CD4-positive, CD25-positive, alpha-beta regulatory T cell (primary cell): Measurements from ENCODE around the gene GLIPR1L1. TPM values are rescaled to one million over a fixed set of nuclear protein-coding genes. Genes with fewer than 3 reads are reported as not detected.
"Not testable (repeated sequence)": the region's sequence is repeated elsewhere in the genome, so short reads cannot be mapped to it uniquely, and the experiment has no call there.

Experiments used
- ATAC-seq, 2 donors: fragments of 150-1000 bp; cut with Tn5 transposase; one replicate each; pipeline ENCODE4 v1.10.0; 2021; ENCODE audit warnings: low read depth in 2 of 2, moderate number of reproducible peaks in 2 of 2, moderate library complexity in 1 of 2
- DNase-seq, 3 donors: peaks; one replicate each; pipeline versions ENCODE4 v3.0.0 to v3.0.0-alpha.2; 2012 to 2022; ENCODE audit warnings: mixed read lengths in 1 of 3
- H3K27ac ChIP-seq: one replicate; pipeline ENCODE4 v1.7.0; 2013; ENCODE audit warnings: mild to moderate bottlenecking, low read length; ENCODE audit not compliant: insufficient read depth, poor library complexity, severe bottlenecking
- H3K27me3 ChIP-seq: one replicate; pipeline ENCODE4 v1.7.0; 2013; ENCODE audit warnings: low read length; ENCODE audit not compliant: control insufficient read depth, insufficient read depth
- H3K36me3 ChIP-seq: one replicate; pipeline ENCODE4 v1.7.0; 2013; ENCODE audit warnings: mild to moderate bottlenecking, low read length, moderate library complexity; ENCODE audit not compliant: control insufficient read depth, insufficient read depth
- H3K4me1 ChIP-seq: 2 replicates; pipeline ENCODE4 v1.7.0; 2013; ENCODE audit warnings: mild to moderate bottlenecking, low read length; ENCODE audit not compliant: insufficient read depth, control insufficient read depth, poor library complexity, severe bottlenecking
- H3K4me3 ChIP-seq: one replicate; pipeline ENCODE4 v1.7.0; 2013; ENCODE audit warnings: low read depth, mild to moderate bottlenecking, low read length, moderate library complexity
- H3K9me3 ChIP-seq, 2 experiments: 1 replicate in 1 of 2; 2 replicates in 1 of 2; pipeline ENCODE4 v1.7.0; 2013; ENCODE audit warnings: low read length in 2 of 2, mild to moderate bottlenecking in 1 of 2, moderate library complexity in 1 of 2; ENCODE audit not compliant: control insufficient read depth in 2 of 2
- H3K27ac Mint-ChIP-seq, 3 donors: one replicate each; pipeline ENCODE4 v1.8.0; 2020 to 2022; ENCODE audit warnings: mild to moderate bottlenecking in 3 of 3, mixed read lengths in 3 of 3, moderate library complexity in 2 of 3
- H3K27me3 Mint-ChIP-seq: one replicate; pipeline ENCODE4 v1.8.0; 2022; ENCODE audit warnings: mild to moderate bottlenecking, mixed read lengths
- H3K36me3 Mint-ChIP-seq: one replicate; pipeline ENCODE4 v1.8.0; 2020; ENCODE audit warnings: mixed read lengths
- H3K4me1 Mint-ChIP-seq, 4 donors: one replicate each; pipeline ENCODE4 v1.8.0; 2020 to 2022; ENCODE audit warnings: mixed read lengths in 4 of 4, mild to moderate bottlenecking in 1 of 4
- H3K4me3 Mint-ChIP-seq, 4 donors: one replicate each; pipeline ENCODE4 v1.8.0; 2020 to 2022; ENCODE audit warnings: mild to moderate bottlenecking in 4 of 4, mixed read lengths in 4 of 4, moderate library complexity in 3 of 4
- H3K9me3 Mint-ChIP-seq, 7 donors: one replicate each; pipeline ENCODE4 v1.8.0; 2020 to 2022; ENCODE audit warnings: mixed read lengths in 7 of 7, mild to moderate bottlenecking in 3 of 7, moderate library complexity in 2 of 7
- polyA plus RNA-seq, 4 donors: library from polyadenylated mRNA; unstranded; fragments of 300-500 nt; fragmentation: Illumina TruSeq; gene quantifications; one replicate each; pipeline ENCODE4 v1.2.3, GENCODE V29; 2021
- total RNA-seq: library from RNA; stranded (reverse); gene quantifications from one replicate; pipeline ENCODE4 v1.2.3, GENCODE V29; 2022

GLIPR1L1 gene
- total and polyA plus RNA-seq, 5 donors from 2014 or later = not detected

DNA sequence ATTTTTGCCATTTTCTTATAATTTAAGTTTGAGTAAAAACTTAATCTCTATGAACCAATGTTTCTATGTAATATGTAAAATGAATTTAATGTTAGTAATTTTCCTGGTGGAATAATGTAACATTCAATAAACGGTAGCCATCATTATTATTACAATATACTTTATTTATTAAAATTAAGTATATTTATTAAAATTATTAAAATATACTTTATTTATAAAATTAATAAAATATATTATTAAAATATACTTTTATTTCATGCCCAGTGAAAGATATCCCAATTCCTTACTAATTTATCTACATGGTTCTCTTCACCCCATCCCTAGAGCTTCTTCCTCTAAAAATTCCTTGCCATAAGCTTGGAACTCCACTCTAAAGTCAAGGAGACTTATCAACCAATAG lies 6.8 kb upstream of the GLIPR1L1 start:
- DNase-seq = no peak
- H3K4me3 ChIP-seq = no peak overlapping the region
- Mint-ChIP-seq H3K27me3 (peaks cover 50% of the 10 kb centered on the region), H3K4me3 (no peak overlapping the region), H3K27ac (no peak overlapping the region), H3K36me3 (no peaks in the 10 kb centered on the region), H3K9me3 (peaks cover 0 to 3% (median 0%) of the 10 kb centered on the region in 7 donors), H3K4me1 (peaks cover 2 to 13% (median 10%) of the 10 kb centered on the region in 4 donors)
- H3K27ac ChIP-seq = no peak overlapping the region
- no peaks in the 10 kb centered on the region for H3K9me3 ChIP-seq
- no peak for ATAC-seq
- H3K4me1 ChIP-seq = peaks cover 9% of the 10 kb centered on the region
- H3K36me3 ChIP-seq = no peaks in the 10 kb centered on the region
- peaks cover 21% of the 10 kb centered on the region for H3K27me3 ChIP-seq

DNA sequence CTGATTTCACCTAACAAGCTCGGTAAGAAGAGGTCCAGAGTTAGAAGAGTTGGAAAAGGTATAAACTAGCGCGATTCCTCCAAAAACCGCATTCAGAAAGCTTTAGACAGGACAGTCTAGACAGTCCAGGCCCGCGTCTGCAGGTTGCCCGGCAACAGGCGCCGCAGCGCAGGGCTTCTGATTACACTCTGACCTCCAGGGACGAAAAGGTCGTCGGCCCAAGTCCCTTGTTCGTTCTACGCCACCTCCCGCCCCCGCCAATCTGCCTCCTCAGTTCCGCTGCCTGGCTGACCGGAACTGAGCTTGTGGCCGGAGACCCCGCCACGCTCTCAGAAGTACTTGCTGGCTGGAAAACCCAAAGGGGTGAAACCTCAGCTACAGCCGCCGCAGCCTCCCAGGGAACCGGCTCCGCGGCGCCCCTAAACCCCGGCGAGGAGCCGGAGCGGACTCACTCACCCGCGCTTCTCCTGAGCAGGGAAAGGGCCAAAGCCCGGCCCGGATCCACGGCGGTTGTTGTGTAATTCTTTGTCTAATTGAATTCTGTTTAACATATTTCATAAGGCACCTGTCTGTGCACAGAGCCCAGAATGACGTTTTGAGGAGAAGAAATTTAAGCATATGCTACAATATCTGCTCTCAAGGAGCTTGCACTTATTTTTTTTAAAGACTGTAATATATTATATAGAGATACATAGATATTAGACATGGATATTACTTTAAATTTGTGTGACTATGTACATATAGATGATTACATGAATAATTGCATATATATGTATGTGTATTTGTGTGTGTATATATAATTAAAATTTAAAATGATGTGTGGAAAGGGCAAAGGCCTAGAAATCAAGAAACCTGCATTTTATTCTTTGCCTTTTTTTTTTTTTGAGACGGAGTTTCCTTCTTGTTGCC lies 4.3 kb upstream of the GLIPR1L1 start, which contains the start of gene CAPS2:
CAPS2 (minus strand) TSS at position 407 of the 909 bp plus-strand sequence. CDS start 3,826 bp downstream, outside the sequence.
- DNase-seq = peak; percentile 25 to 66 (median 48)
- peaks cover 17% of the 10 kb centered on the region for H3K4me1 ChIP-seq
- no peak within 1 kb of the TSS for H3K27ac ChIP-seq
- Mint-ChIP-seq H3K36me3 (no peaks in the 10 kb centered on the region), H3K4me1 (peaks cover 13 to 24% (median 16%) of the 10 kb centered on the region in 4 donors), H3K9me3 (peaks cover 0 to 3% (median 0%) of the 10 kb centered on the region in 7 donors), H3K27me3 (peaks cover 73% of the 10 kb centered on the region), H3K4me3 (peak within 1 kb of the TSS; percentile 24 to 90 (median 86)), H3K27ac (peak within 1 kb of the TSS in 1 of 3 donors; percentile 78)
- peak within 1 kb of the TSS; percentile 22 for H3K4me3 ChIP-seq
- peak; percentile 63 to 71 for ATAC-seq
- no peaks in the 10 kb centered on the region for H3K9me3 ChIP-seq
- H3K36me3 ChIP-seq = no peaks in the 10 kb centered on the region
- H3K27me3 ChIP-seq = peaks cover 24% of the 10 kb centered on the region

DNA sequence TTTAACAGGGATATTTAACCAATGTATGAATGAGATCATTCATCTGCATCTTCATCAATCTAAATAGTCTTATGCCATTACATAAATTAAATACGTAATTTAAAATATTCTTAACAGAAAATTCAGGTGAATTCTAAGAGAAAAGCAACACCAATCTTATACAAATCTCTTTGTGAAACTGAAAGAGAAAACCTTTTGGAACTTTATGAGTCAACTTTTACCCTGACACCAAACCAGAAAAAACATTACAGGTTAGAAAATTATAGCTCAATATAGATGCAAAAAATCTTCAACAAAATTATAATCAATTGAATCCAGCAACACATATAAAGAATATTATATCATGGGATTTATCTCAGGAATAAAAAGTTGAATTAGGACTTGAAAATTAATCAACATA lies 3.4 kb downstream of the GLIPR1L1 start:
- peak in 1 of 3 donors; percentile 57 for DNase-seq
- H3K4me1 Mint-ChIP-seq = peaks cover 9 to 13% (median 10%) of the 10 kb centered on the region in 4 donors
- H3K4me3 ChIP-seq = no peak overlapping the region
- H3K27ac Mint-ChIP-seq = no peak overlapping the region
- H3K36me3 Mint-ChIP-seq = no peaks in the 10 kb centered on the region
- H3K36me3 ChIP-seq = no peaks in the 10 kb centered on the region
- peaks cover 8% of the 10 kb centered on the region for H3K4me1 ChIP-seq
- ATAC-seq = no peak
- peaks cover 25% of the 10 kb centered on the region for H3K27me3 Mint-ChIP-seq
- H3K27me3 ChIP-seq = peaks cover 7% of the 10 kb centered on the region
- peaks cover 0 to 1% (median 0%) of the 10 kb centered on the region in 7 donors for H3K9me3 Mint-ChIP-seq
- no peak overlapping the region for H3K27ac ChIP-seq
- H3K4me3 Mint-ChIP-seq = no peak overlapping the region
- no peaks in the 10 kb centered on the region for H3K9me3 ChIP-seq

DNA sequence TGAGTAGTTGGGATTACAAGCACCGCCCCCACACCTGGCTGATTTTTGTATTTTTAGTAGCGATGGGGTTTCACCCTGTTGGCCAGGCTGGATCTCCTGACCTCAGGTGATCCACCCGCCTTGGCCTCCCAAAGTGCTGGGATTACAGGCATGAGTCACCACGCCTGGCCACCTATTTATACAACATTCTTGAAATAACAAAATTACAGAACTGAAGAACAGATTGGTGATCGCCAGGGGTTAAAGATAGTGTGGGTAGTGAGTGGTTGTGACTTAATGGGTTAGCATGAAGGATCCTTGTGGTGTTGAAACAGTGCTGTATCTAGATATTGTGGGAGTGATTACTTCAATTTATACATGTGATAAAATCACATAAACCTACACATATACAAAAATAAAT lies 7.4 kb downstream of the GLIPR1L1 start:
- Histone ChIP-seq H3K27me3 (no peaks in the 10 kb centered on the region), H3K27ac (no peak overlapping the region), H3K9me3 (no peaks in the 10 kb centered on the region), H3K4me1 (no peaks in the 10 kb centered on the region), H3K36me3 (no peaks in the 10 kb centered on the region), H3K4me3 (no peak overlapping the region)
- Mint-ChIP-seq H3K36me3 (no peaks in the 10 kb centered on the region), H3K27me3 (peaks cover 9% of the 10 kb centered on the region), H3K4me1 (peaks cover 0 to 6% (median under 1%) of the 10 kb centered on the region in 4 donors), H3K4me3 (no peak overlapping the region), H3K27ac (no peak overlapping the region), H3K9me3 (peaks cover 0 to 1% (median 0%) of the 10 kb centered on the region in 7 donors)
- DNase-seq (no peak), ATAC-seq (no peak)

DNA sequence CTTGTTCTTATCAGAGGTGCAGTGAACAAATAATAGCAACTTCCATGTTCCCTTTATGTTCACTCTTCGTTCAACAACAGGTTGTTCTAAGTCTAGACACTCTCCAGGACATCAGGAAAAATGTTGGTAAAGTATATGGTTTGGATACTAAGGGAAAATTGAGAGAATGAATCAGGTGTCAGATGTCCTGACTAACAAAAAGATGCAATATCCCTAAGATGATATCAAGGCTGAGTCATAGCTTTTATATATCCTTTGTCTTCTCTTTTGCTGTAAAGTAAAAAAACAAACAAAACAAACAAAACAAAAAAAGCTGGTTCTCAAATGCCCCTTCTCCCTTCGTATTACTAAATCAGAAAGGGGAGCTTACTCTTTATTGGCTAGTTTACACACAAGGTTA lies 11.1 kb downstream of the GLIPR1L1 start:
- Histone ChIP-seq H3K9me3 (no peaks in the 10 kb centered on the region), H3K4me3 (no peak overlapping the region), H3K36me3 (no peaks in the 10 kb centered on the region), H3K27me3 (no peaks in the 10 kb centered on the region), H3K27ac (no peak overlapping the region), H3K4me1 (no peaks in the 10 kb centered on the region)
- ATAC-seq = no peak
- Mint-ChIP-seq H3K4me3 (no peak overlapping the region), H3K9me3 (peaks cover 0 to 2% (median 0%) of the 10 kb centered on the region in 7 donors), H3K4me1 (no peaks in the 10 kb centered on the region), H3K36me3 (no peaks in the 10 kb centered on the region), H3K27ac (no peak overlapping the region), H3K27me3 (peaks cover 11% of the 10 kb centered on the region)
- no peak for DNase-seq

DNA sequence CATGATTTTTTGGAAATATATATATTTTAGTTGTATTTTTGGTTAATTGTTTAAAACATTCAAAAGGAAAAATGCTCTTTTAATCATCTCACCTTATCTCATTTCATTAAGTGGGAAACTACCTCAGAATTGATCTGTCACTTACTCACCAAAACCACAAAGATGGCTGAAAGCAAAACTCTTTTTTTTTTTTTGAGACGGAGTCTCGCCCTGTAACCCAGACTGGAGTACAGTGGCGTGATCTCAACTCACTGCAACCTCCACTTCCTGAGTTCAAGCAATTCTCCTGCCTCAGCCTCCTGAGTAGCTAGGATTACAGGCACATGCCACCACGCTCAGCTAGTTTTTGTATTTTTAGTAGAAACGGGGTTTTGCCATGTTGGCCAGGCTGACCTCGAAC lies 11.7 kb downstream of the GLIPR1L1 start:
- not testable (repeated sequence) for H3K27me3 ChIP-seq, H3K4me3 Mint-ChIP-seq, H3K9me3 Mint-ChIP-seq, H3K27ac ChIP-seq, H3K4me3 ChIP-seq, H3K4me1 ChIP-seq, H3K36me3 Mint-ChIP-seq, H3K9me3 ChIP-seq, H3K36me3 ChIP-seq, H3K27ac Mint-ChIP-seq, H3K4me1 Mint-ChIP-seq
- ATAC-seq (peak in 1 of 2 donors; percentile 53), DNase-seq (peak in 2 of 3 donors; percentile 11 to 46)
- H3K27me3 Mint-ChIP-seq = peaks cover 11% of the 10 kb centered on the region

DNA sequence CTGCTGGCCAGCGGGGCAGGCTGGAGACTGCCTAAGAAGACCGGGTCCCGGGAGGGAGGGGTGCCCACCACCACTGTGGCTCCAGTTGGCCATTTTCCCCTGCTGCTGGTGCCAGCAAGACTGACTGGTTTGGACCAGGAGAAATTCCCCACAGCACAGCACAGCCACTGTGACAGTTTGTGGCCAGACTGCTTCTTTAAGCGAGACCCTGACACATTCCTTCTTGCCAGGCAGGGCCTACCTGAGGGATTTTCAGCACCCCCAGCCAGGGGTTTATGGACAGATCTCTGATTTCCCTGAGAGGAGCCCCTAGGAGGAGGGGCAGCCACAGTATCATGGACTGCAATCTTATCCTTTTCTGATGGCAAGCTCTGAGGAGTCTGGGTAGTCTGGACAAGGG lies 15.5 kb downstream of the GLIPR1L1 start:
- H3K27me3 ChIP-seq = no peaks in the 10 kb centered on the region
- no peaks in the 10 kb centered on the region for H3K4me1 ChIP-seq
- H3K4me1 Mint-ChIP-seq = peaks cover 0 to 6% (median 0%) of the 10 kb centered on the region in 4 donors
- peaks cover 5% of the 10 kb centered on the region for H3K27me3 Mint-ChIP-seq
- H3K36me3 ChIP-seq = no peaks in the 10 kb centered on the region
- no peak overlapping the region for H3K4me3 Mint-ChIP-seq
- no peaks in the 10 kb centered on the region for H3K9me3 ChIP-seq
- DNase-seq = no peak
- H3K9me3 Mint-ChIP-seq = peaks cover 0 to 13% (median 5%) of the 10 kb centered on the region in 7 donors
- H3K4me3 ChIP-seq = no peak overlapping the region
- no peak overlapping the region for H3K27ac Mint-ChIP-seq
- peaks cover 8% of the 10 kb centered on the region for H3K36me3 Mint-ChIP-seq
- no peak overlapping the region for H3K27ac ChIP-seq
- ATAC-seq = no peak
